DLD1 (cell line): ENCODE results near the gene PLPP2.
"Not testable (repeated sequence)": the region's sequence is repeated elsewhere in the genome, so short reads cannot be mapped to it uniquely, and the experiment has no call there.

Experiments used
- in situ Hi-C: cut with HindIII; loops from 2 replicates; pipeline ENCODE4 v1.10.0; 2017; ENCODE audit warnings: low sequenced_read_pairs

PLPP2 gene

GRCh38 chr19:275000-275399, 16.2 kb downstream of the PLPP2 start:
- in situ Hi-C loops, result no loop called here

DNA sequence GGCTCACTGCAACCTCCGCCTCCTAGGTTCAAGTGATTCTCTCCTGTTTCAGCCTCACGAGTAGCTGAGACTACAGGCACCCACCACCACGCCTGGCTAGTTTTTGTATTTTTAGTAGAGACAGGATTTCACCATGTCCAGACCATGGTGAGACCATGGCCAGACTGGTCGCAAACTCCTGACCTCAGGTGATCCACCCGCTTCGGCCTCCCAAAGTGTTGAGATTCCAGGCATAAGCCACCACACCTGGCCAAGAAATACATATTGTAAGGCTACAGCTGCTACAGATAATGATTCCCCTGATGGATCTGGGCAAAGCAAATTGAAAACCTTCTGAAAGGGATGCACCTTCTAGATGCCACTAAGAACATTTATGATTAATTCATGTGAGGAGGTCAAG, 17.8 kb downstream of the PLPP2 start:
- in situ Hi-C loops, result no loop called here

DNA sequence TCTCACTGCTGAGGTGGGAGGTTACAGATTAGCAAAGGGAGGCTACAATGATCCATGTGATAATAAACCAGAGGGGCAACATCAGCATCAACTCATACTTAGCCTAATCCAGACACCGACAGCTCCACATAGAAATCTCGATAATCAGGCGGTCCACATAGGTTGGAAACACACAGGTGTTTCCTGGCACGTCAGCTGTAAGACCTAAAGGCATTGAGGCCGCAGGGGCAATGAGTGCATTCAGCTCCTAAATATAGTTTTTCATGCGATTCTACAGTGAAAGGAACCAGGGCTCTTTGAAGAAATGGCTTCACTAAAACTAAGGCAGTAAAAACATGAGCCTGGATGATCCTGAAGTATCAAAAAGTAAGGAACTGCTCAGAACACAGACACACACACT, 19.3 kb downstream of the PLPP2 start:
- in situ Hi-C loops, result no loop called here

- in situ Hi-C loops, result not testable (repeated sequence)
These were observed 20.4 kb downstream of the PLPP2 start for GRCh38 chr19:270766-271318.

DNA sequence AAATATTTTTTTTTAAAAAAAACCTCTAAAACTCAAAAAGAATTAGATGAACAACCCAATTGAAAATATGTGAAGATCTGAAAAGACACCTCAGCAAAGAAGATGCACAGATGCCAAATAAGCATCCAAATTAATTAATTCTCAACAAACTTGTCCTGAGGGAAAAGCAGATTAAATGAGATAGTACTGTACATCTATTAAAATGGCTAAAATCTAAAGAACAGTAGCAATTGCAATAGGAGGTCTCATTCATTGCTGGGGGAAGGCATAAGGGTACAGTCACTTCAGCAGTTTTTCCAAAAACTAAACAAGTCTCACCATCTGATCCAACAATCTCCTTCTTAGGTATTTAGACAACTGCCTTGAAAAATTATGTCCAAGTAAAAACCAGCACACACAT, 22.0 kb downstream of the PLPP2 start:
- in situ Hi-C loops, result no loop called here

DNA sequence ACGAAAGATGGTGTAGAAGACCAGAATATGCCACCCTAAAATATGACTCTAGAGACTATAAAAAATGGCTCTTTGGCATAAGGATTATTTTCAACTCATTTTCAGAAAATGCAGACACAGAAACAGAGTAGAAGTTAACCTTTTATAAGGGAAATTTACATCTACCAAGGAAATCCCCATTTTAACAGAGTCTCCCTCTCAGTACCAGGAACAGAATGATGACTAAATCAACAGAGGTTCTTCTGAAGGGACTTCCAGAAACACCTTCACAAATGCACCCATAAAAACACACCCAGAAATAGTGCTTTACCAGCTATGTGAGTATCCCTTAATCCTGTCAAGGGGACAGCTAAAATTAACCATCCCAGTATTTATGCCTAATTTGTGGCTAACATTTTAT, 29.1 kb downstream of the PLPP2 start:
- in situ Hi-C loops, result no loop called here

- in situ Hi-C loops, result not testable (repeated sequence)
These were observed 34.4 kb downstream of the PLPP2 start for GRCh38 chr19:256804-257203.

DNA sequence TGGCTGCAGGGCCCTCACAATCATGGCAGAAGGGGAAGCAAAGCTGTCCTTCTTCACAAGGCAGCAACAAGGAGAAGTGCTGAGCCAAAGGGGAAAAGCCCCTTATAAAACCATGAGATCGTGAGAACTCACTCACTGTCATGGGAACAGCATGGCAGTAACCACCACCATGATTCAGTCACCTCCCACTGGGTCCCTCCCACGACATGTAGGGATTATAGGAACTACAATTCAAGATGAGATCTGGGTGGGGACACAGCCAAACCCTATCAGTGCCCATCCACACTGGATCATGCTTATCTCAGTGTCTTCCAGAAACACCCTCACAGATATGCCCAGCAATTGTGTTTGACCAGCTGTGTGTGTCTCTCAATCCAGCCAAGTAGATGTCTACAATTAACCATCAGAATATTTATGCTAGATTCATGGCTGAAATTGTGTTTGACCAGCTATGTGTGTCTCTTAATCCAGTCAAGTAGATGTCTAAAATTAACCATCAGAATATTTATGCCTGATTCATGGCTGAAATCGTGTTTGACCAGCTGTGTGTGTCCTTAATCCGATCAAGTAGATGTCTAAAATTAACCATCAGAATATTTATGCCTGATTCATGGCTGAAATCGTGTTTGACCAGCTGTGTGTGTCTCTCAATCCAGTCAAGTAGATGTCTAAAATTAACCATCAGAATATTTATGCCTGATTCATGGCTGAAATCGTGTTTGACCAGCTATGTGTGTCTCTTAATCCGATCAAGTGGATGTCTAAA, 38.6 kb downstream of the PLPP2 start:
- in situ Hi-C loops, result not testable (repeated sequence)

DNA sequence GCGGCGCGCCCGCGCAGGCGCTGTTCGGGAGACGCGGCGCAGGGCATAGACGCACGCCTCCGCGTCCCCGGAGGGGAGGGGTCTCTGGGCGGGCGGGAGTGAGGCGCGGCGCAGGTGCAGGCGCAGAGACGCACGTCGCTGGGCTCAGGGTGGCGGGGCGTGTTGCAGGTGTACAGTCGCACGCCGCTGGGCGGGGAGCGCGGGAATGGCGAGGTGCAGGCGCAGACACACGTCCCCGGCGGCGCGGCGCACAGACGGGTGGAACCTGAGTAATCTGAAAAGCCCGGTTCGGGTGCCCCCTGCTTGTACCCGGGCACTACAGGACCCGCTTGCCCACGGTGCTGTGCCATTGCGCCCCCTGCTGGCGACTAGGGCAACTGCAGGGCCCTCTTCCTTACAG, 44.7 kb downstream of the PLPP2 start:
- in situ Hi-C loops, result no loop called here

- in situ Hi-C loops, result not testable (repeated sequence)
These were observed 45.3 kb downstream of the PLPP2 start for GRCh38 chr19:245900-246299.

DNA sequence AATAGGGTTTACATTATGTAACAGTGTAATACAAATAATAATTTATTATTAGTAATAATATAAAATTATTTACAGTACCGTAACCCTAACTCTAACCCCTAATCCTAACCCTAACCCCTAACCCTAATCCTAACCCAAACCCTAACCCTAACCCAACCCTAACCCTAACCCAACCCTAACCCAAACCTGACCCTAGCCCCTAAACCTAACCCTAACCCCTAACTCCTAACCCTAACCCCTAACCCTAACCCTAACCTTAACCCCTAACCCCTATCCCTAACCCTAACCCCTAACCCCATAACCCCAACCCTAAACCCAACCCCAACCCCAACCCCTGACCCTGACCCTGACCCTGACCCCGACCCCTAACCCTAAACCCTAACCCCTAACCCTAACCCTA, 45.7 kb downstream of the PLPP2 start:
- in situ Hi-C loops, result no loop called here
